GM19463 (cell line): ENCODE results near the gene RMND5B.
"Not testable (repeated sequence)": the region's sequence is repeated elsewhere in the genome, so short reads cannot be mapped to it uniquely, and the experiment has no call there.

ENCODE experiments used
- ATAC-seq: cut with Tn5 transposase; IDR thresholded peaks from one replicate; pipeline ENCODE4 v1.9.1; 2021; ENCODE audit warnings: mild to moderate bottlenecking, moderate library complexity; ENCODE audit not compliant: unreplicated experiment

The RMND5B gene

GRCh38 chr5:178113841-178114324 is 16.9 kb upstream of the RMND5B start:
- peak; percentile 18 for ATAC-seq

- ATAC-seq: no peak
Measured at GRCh38 chr5:178114325-178115135, 16.3 kb upstream of the RMND5B start.

GRCh38 chr5:178115136-178115813 is 15.5 kb upstream of the RMND5B start:
- ATAC-seq: no peak

GRCh38 chr5:178115814-178116142 is 15.0 kb upstream of the RMND5B start:
- no peak for ATAC-seq

- peak; percentile 27 for ATAC-seq
Measured at GRCh38 chr5:178116143-178116885, 14.5 kb upstream of the RMND5B start.

GRCh38 chr5:178117923-178118701 is 12.7 kb upstream of the RMND5B start:
- ATAC-seq: no peak

- no peak for ATAC-seq
Measured at GRCh38 chr5:178119915-178120606, 10.8 kb upstream of the RMND5B start.

- peak; percentile 79 for ATAC-seq
Measured at GRCh38 chr5:178120607-178121357, 10.0 kb upstream of the RMND5B start.

GRCh38 chr5:178121391-178122276 is 9.2 kb upstream of the RMND5B start:
- ATAC-seq: no peak

GRCh38 chr5:178122346-178122745 is 8.5 kb upstream of the RMND5B start:
- ATAC-seq: no peak

GRCh38 chr5:178123094-178123965 is 7.5 kb upstream of the RMND5B start:
- no peak for ATAC-seq

GRCh38 chr5:178123966-178124925 is 6.6 kb upstream of the RMND5B start:
- ATAC-seq: no peak

- no peak for ATAC-seq
Measured at GRCh38 chr5:178125253-178125906, 5.4 kb upstream of the RMND5B start.

GRCh38 chr5:178126556-178126955 is 4.3 kb upstream of the RMND5B start:
- ATAC-seq: no peak

- ATAC-seq: not testable (repeated sequence)
Measured at GRCh38 chr5:178127300-178128009, 3.4 kb upstream of the RMND5B start.
